HK-2 (cell line): ENCODE data around the gene DSTYK.
"Not testable (repeated sequence)": the region's sequence is repeated elsewhere in the genome, so short reads cannot be mapped to it uniquely, and the experiment has no call there.

ENCODE experiments used
- DNase-seq: peaks from one replicate; pipeline ENCODE4 v3.0.0-alpha.2; 2018; ENCODE audit not compliant: unreplicated experiment

The DSTYK gene

DNA sequence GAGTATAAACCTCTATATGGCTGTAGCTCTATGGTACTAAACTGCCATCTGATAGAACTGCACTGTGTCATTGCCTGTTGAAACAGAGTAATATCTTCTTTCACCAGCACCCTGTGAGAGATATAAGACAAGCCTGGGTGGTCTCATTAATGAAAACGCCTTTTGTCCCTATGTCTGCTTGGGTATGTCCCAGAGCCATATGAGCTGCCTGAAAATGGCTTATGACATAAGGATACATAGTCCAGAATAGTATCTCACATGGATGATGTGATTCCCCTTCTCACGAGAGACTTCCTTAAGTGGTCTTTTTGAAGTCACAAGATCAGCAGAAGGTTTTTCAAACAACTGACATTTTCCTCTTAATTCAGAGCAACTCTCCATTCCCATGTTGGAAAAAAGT lies 8.9 kb upstream of the DSTYK start:
- no peak for DNase-seq

DNA sequence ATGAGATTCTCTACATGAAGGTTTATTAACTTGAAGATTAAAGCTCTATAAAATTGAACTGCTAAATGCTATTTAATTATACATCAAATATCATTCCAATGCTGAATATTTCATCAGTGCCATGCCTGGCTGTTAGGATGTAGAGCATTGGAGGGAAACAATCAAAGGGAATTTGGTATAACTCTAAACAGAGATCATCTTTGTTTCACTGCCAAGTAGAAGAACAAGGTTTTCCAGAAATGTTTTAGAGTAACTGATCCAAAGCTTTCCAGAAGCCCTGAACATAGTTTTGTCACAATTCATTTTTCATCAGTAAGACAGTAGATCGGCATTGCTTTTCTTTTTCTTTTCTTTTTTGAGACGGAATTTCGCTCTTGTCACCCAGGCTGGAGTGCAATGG lies 5.9 kb upstream of the DSTYK start:
- no peak for DNase-seq

DNA sequence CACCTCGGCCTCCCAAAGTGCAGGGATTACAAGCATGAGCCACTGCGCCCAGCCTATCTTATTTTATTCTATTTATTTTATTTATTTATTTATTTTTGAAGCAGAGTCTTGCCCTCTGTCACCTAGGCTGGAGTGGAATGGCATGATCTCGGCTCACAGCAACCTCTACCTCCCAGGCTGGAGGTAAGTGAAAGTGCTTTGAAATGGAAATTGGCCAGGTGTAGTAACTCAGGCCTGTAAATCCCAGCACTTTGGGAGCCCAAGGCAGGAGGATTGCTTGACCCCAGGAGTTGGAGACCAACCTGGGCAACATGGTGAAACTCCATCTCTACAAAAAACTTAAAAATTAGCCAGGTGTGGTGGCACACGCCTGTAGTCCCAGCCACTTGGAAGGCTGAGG lies 5.1 kb upstream of the DSTYK start:
- no peak for DNase-seq

DNA sequence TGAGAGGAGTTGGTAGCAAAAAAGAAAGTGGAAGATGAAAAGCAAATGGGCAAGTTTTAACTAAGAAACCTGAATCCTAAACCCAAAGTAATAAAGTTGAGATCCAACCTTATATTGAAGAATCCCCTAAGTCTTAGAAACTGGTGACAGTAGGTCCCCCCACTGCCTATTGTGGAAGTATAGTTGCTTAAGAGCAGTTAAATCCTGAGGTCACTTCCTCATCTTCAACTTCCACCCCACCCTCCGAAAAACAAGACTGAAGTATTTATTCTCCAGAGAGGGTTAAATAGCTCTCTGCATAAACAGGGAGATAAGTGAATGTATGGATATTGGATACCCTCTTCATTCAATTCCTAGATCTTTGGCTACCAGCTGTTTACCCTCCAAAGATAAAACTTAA lies 3.3 kb upstream of the DSTYK start:
- DNase-seq: no peak

DNA sequence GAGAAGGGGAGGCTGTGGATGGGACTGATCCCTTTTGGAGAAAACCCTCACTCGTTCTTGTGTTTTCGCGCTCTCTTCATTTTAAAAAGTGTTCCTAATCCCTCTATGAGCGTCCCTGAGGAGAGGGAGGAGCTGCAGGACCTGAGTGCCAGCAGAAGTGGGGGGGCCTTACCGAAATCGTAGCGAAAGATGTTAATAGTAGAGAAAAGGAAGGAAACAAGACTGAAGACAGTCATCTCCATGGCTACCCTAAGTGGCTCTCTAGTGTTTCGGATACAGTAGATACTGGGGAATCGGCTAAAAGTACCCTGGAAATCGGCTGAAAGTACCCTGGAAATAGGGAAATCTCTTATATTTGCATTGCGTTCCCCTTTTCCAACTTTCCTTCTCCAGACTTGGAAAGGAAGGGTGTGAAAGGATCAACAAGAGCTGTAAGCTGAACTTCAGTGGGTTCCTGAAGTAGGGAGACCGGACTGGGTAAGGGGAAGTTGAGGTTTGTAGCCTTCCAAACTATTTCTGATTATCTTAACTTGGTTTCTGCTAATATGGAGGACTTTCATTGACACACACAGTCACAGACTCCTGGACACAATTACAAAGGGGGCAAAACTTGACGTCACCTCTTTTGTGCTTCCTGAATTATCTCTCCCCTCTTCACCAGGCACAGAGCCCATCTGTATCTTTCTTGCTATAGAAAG lies 486 bp upstream of the DSTYK start:
- no peak for DNase-seq

DNA sequence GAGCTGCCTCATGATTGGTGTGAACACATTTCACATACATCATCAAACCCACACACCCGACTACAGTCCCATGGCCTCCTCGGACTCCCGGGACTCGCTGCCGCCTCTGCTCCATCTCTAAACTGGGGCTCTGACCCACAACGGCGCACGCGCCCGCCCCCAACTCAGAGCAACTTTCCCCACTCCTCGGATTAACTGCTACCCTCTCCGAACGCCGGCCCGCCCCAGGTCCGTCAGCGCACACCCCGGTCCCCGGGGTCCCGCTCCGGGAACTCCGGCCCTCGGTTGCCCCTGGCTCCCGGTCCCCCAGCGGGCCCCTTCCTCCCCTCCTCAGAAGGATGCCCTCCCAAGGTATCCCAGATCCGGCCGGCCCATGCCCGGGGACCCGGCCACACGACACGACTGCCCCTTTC lies 740 bp downstream of the DSTYK start:
- DNase-seq: no peak

DNA sequence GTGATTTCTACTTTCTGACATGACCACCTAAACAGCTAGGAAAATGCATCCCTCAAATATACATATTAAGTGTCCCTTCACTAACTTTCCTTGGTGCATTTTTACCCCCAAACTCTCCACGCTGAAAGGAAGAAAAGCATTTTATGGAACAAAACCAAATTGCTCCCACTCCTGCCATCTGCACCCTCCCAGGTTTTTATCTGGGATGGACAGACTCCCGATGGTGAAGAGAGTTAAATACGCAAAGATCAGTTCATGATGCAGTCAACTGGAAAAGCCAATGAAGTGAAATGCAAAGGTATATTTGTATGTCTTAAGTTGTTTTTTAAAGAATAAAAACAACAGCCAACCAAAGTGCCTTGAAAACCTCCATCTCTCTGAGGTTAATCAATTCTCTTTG lies 2.7 kb downstream of the DSTYK start:
- DNase-seq: no peak

DNA sequence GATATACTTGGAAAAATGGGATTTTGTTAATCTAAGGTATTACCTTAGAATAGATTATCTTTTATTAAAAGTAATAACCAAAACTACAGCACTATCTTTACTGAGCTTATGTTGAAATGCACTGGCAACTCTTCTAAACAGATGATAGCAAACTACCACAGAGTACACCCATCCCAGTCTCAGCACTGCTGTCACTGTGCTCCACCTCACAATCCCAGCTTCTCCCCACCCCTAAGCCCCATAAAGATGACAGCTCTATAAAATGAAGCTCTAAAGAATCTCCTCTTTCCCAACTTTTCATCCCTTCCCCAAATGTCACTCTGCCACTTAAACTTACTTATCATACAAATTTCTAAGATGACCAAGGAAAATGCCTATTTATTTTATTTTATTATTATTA lies 6.4 kb downstream of the DSTYK start:
- no peak for DNase-seq

DNA sequence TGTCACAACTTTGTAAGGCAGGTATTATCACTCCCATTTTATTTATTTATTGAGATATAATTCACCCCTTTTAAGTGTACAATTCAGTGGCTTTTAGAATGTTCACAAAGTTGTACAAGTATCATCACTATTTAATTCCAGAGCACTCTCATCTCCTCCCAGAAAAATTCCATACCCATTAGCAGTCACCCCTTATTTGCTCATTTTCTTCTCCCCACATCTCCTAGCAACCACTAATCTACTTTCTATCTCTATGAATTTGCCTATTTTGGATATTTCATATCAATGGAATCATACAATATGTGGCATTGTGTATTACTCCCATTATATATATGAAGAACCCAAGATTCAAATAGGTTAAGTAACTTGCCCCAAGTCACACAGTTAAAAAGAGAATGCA lies 7.0 kb downstream of the DSTYK start:
- no peak for DNase-seq

DNA sequence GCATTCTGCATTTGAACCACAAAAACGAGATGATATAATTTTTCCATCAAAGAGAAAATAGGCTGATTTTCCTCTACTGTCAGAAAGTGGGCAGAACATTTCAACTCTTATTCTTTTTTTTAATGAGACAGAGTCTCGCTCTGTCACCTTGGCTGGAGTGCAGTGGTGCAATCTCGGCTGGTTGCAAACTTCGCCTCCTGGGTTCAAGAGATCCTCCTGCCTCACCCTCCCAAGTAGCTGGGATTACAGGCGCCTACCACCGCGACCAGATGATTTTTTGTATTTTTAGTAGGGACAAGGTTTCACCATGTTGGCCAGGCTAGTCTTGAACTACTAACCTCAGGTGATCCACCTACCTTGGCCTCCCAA lies 11.6 kb downstream of the DSTYK start:
- no peak for DNase-seq

DNA sequence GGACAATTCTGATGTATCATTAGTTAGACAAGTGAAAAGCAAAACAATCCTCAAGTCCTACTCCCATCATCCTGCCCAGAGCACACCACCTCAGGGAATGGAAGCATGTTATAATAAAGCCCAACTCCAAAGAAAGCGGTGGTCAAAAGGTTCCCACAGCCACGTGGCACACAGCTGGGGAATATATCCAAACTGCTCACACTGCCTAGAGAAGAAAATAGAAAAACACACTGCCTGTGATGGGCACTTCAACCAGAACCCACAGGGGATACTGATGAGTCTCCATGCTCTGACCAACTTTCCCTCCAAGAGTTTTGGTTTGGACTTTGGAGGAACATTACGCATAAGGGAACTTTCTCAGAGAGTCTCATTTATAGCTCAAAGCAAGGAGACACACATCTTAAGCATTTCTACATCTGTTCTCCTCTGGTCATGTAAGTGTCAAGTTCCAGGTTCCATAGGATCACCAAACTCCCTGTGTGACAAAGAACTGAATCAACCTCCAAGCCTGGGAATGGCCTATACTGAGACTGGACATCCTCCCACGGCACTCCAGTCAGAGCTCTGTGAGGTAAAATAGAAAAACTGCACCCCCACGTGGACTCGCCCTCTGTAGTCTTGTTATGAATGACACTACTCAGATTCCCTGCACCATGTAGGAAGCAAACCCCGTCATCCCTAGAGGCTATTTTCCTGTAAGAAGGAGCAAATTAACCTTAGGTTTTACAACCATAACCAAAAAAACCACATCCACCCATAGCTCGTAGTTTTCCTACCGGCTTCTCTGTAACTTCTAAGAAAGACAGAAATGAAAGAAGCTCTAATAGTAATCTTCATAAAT lies 12.2 kb downstream of the DSTYK start:
- no peak for DNase-seq

DNA sequence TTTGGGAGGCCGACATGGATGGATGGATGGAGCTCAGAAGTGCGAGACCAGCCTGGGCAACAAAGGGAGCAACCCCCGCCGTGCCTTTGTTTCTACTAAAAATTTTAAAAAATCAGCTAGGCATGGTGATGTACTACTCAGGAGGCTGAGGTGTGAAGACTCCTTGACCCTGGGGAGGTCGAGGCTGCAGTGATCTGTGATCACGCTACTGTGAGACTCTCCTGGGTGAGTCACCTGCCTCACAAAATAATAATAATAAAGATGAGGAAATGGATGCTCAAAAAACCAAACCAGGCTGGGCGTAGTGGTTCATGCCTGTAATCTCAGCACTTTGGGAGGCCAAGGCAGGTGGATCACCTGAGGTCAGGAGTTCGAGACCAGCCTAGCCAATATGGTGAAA lies 19.2 kb downstream of the DSTYK start:
- no peak for DNase-seq

DNA sequence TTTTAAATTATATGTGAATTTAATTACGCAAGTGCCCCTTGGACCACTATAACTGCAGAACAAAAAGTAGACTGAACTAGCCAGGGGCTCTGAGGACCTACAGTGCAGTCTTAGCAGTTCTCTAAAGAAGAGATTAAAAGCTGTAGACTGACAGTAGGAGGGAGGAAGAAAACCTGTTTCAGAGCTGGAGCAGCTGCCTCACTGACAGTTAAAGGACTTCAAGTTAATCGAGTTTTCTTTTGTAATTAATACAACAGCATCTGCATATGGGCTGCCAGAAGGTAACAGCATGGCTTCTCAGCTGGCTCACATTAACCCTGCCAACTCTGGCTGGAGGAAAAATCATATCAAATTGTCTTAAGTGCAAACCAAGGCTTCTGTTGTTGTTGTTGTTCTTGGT lies 19.9 kb downstream of the DSTYK start:
- DNase-seq: no peak

DNA sequence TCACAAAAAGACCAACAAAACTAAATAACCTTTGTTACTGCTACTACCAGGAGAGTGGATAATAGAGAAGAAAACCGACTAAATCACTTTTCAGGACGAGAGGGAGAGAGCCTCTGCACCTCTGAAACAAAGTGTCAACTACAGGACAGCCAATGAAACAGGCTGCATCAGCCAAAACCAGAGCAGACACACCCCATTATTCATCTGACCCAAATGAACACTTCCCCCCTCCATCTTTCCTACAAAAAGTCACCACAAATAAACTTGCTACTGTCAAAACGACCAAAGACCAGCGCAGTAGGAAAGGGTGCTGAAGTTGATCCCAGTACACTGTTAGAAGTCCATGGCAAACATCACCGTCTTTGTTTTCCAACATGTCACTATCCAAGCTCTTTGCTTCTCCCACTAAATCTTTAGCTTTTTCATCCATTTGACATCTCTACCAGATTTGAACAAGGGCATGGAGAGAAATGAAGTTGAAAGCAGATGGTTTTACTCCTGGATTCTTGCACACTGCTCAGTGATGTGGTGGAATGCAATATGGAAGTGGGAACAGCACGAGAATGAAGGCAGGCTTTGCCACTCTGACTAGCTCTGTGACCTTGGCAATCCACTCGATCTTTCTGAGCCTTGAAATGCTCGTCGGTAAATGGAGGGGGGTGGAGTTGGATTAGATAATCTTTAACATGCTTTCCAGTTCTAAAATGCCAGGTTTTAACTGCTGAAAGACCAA lies 20.5 kb downstream of the DSTYK start:
- DNase-seq: no peak

DNA sequence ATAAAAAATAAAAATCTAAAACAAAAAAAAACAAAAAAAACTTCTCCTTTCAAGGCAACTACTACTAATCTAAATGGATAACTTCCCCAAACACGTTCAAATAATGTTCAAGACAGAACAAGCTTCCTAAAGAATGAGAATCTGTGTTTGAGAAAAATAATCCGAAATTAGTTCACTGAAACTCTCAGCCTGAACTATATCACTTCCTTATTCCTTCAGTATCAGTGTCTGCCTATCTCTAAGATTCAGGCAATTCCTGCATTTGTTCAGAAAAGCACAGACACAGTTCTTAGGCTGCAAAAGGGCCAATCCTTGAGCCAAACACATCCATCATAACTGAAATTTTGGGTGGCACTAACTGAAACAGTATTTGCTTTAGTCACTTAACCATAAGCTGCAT lies 22.4 kb downstream of the DSTYK start:
- no peak for DNase-seq

DNA sequence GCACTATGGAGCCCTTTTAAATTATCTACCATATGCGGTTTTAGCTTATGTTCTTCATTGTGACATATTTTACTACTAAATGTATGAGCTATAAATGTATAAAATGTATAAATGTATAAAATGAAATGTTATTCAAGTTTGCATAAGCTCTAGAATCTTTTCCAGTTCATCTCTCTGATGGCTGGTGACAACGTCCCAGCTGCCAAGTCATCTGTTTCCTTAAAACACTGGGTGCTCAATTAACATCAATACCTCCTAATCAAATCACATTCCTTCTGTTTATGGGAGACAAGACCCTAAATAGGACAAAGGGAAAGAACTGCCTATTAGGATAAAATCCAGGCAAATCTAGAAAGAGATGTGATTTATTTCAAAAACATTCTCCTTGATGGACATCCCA lies 22.9 kb downstream of the DSTYK start:
- DNase-seq: no peak

DNA sequence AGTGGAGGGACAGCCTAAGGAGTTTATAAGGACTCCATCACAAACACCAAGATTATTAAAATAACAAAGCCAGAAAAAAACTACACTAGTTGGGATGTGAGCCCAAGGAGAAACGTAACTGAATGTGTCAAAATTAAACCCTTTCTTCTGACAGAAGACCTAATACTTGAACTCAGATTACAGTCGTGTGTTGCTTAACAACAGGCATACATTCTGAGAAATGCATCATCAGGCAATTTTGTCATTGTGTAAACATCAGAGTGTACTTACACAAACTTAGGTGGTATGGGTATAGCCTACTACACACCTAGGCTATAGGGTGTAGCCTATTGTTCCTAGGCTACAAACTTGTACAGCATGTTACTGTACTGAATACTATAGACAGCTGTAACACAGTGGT lies 23.4 kb downstream of the DSTYK start:
- DNase-seq: no peak

DNA sequence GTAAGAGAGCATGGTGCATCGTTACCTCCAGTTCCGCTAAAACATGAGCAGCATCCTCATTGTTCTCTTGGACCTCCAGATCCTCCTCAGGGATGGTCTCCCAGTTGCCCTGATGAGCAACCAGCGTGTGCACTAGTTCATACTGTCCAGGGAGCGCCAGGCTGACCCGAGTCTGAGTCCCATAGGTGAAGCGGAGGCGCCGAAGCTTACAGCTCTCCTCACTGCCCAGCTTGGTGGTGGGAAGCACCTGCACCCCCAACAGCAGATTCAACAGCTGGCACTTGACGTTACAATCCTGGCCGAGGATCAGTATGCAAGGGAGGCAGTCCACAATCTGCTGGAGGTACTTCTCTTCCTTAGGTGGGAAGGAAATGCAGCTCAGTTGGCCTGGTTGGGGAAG lies 24.1 kb downstream of the DSTYK start:
- DNase-seq: no peak

DNA sequence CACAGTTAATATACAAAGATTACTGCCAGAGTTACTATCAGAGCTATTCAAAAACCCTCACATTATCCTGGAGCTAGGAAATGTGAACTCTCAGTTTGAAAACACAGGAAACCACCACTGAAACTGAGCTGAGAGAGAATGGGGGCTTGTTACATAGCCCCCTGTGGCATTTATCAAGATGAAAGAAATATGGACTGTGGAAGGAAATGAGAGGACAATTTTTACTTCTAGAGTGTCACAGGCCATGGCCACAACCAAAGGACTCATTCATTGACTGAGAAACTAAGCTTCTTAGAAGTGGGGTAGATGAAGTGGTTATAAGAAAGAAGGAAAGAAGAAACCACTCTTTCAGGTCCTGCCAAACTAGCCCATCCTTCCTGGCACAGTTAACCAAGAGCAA lies 25.3 kb downstream of the DSTYK start:
- DNase-seq: no peak

DNA sequence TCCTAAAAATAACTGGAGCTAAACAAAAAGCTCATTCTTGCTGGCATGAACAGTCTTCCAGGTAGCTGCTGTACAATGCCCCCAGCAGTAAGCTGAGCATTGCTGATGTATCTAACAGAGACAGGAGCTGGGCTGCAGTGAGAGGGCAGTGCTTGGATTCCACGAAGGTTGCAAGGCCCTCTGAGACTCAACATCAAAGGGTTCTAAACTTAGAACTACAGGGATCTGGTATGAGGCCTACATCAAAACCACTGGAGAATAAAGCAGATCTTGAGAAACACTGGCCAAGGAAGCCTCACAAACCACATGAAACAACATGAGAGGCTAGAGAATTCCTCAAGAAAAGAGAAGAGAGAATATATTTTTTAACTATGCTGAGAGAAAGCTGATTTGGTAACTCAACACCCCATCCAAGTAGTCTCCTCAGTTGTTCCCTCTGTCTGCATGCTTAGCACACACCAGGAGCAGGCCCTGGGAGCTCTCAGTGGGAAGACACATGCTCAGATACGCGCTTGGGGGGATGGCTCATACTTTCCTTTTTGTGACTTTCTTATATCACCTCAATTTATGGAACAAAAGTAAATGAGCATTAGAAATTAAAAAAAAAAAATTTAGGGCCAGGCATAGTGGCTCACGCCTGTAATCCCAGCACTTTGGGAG lies 27.7 kb downstream of the DSTYK start:
- no peak for DNase-seq

DNA sequence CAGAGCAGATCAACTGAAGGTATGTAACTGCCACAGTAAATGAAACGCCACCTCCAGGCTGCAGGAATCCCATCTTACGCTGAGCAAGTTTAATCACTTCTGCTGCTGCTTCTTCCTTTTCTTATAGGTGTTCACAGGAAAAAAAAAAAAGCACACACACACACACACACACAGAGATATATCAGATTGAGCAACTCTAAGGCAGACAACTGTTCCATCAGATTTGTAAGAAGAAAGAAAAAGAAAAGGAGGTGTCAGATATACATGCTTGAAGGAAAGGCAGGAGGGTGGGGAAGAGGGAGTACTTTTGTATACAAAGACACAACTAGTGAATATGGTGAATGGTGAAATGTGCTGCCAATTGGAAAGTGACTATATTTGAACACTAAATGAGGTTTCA lies 28.6 kb downstream of the DSTYK start:
- no peak for DNase-seq

DNA sequence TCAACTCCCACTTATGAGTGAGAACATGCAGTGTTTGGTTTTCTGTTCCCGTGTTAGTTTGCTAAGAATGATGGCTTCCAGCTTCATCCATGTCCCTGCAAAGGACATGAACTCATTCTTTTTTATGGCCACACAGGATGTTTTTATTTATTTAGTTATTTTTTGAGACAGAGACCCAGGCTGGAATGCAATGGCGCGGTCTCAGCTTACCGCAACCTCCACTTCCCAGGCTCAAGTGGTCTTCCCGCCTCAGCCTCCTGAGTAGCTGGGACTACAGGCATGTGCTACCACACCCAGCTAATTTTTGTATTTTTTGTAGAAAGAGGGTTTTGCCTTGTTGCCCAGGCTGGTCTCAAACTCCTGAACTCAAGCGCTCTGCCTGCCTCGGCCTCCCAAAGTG lies 31.2 kb downstream of the DSTYK start:
- DNase-seq: not testable (repeated sequence)
